ENCODE measurements around the gene EXOC4.

GRCh38 chr7:133808493-133808866 is 555.6 kb downstream of the EXOC4 start:
- TF ChIP-seq POLR2AphosphoS5 (IDR thresholded peaks at IDR 0.05), result no peak
- TF ChIP-seq CTCF (IDR thresholded peaks at IDR 0.05), result no peak
- TF ChIP-seq POLR2A (IDR thresholded peaks at IDR 0.05), result no peak
- no peak for TF ChIP-seq EP300 (IDR thresholded peaks at IDR 0.05)
